HG02870 (cell line): ENCODE data around the gene CFAP57.
"Not testable (repeated sequence)": the region's sequence is repeated elsewhere in the genome, so short reads cannot be mapped to it uniquely, and the experiment has no call there.

ENCODE experiments used
- ATAC-seq: cut with Tn5 transposase; IDR thresholded peaks from one replicate; pipeline ENCODE4 v1.9.1; 2021; ENCODE audit warnings: mild to moderate bottlenecking, moderate library complexity; ENCODE audit not compliant: unreplicated experiment

The CFAP57 gene

GRCh38 chr1:43171876-43172526 lies at the start of gene CFAP57, which contains the start of gene EBNA1BP2:
Gene CFAP57 (plus strand): TSS chr1:43172330. CDS start chr1:43172754, 424 bp downstream.
Gene EBNA1BP2 (minus strand): TSS chr1:43172290. CDS start chr1:43172118, 172 bp downstream.
- peak; percentile 92 for ATAC-seq

- no peak for ATAC-seq
These were observed 49.1 kb upstream of the CFAP57 start for GRCh38 chr1:43123031-43123430.

GRCh38 chr1:43128816-43129215 lies 43.3 kb upstream of the CFAP57 start:
- ATAC-seq: no peak

GRCh38 chr1:43129426-43129825 lies 42.7 kb upstream of the CFAP57 start:
- no peak for ATAC-seq

GRCh38 chr1:43134068-43134467 lies 38.1 kb upstream of the CFAP57 start:
- no peak for ATAC-seq

- no peak for ATAC-seq
These were observed 37.5 kb upstream of the CFAP57 start for GRCh38 chr1:43134640-43135039.

GRCh38 chr1:43135857-43136781 lies 36.0 kb upstream of the CFAP57 start:
- no peak for ATAC-seq

GRCh38 chr1:43137445-43138052 lies 34.6 kb upstream of the CFAP57 start:
- ATAC-seq: no peak

GRCh38 chr1:43139295-43139694 lies 32.8 kb upstream of the CFAP57 start:
- ATAC-seq: not testable (repeated sequence)

- no peak for ATAC-seq
These were observed 32.1 kb upstream of the CFAP57 start for GRCh38 chr1:43140010-43140409.

- ATAC-seq: no peak
These were observed 31.5 kb upstream of the CFAP57 start for GRCh38 chr1:43140583-43140982.

GRCh38 chr1:43143441-43143888 lies 28.7 kb upstream of the CFAP57 start:
- no peak for ATAC-seq

GRCh38 chr1:43144237-43144636 lies 27.9 kb upstream of the CFAP57 start:
- ATAC-seq: no peak

- no peak for ATAC-seq
These were observed 24.4 kb upstream of the CFAP57 start for GRCh38 chr1:43147625-43148327.

- no peak for ATAC-seq
These were observed 22.2 kb upstream of the CFAP57 start for GRCh38 chr1:43149889-43150288.

GRCh38 chr1:43152866-43153265 lies 19.3 kb upstream of the CFAP57 start:
- no peak for ATAC-seq

- ATAC-seq: no peak
These were observed 18.7 kb upstream of the CFAP57 start for GRCh38 chr1:43153443-43153842.

- no peak for ATAC-seq
These were observed 16.1 kb upstream of the CFAP57 start for GRCh38 chr1:43156026-43156425.

GRCh38 chr1:43165162-43165561 lies 7.0 kb upstream of the CFAP57 start:
- ATAC-seq: no peak

GRCh38 chr1:43165765-43166164 lies 6.4 kb upstream of the CFAP57 start:
- ATAC-seq: no peak
